Measurements from ENCODE around the gene BCAS3.

The BCAS3 gene

GRCh38 chr17:61199431-61200338 lies 522.0 kb downstream of the BCAS3 start:
- no peak for DNase-seq (ENCODE audit: low read depth, low spot score)

- no peak for DNase-seq (ENCODE audit: low read depth, low spot score)
These were observed 522.7 kb downstream of the BCAS3 start for GRCh38 chr17:61200339-61200715.

GRCh38 chr17:61201211-61201610 lies 523.6 kb downstream of the BCAS3 start:
- no peak for DNase-seq (ENCODE audit: low read depth, low spot score)

GRCh38 chr17:61202564-61202963 lies 524.9 kb downstream of the BCAS3 start:
- no peak for DNase-seq (ENCODE audit: low read depth, low spot score)

GRCh38 chr17:61203671-61204131 lies 526.0 kb downstream of the BCAS3 start:
- no peak for DNase-seq (ENCODE audit: low read depth, low spot score)

- no peak for DNase-seq (ENCODE audit: low read depth, low spot score)
These were observed 526.8 kb downstream of the BCAS3 start for GRCh38 chr17:61204456-61204855.

GRCh38 chr17:61205401-61205800 lies 527.8 kb downstream of the BCAS3 start:
- DNase-seq (ENCODE audit: low read depth, low spot score), result no peak

GRCh38 chr17:61205931-61206330 lies 528.3 kb downstream of the BCAS3 start:
- no peak for DNase-seq (ENCODE audit: low read depth, low spot score)

- DNase-seq (ENCODE audit: low read depth, low spot score), result no peak
These were observed 529.3 kb downstream of the BCAS3 start for GRCh38 chr17:61206922-61207321.

- no peak for DNase-seq (ENCODE audit: low read depth, low spot score)
These were observed 530.9 kb downstream of the BCAS3 start for GRCh38 chr17:61208301-61209105.

GRCh38 chr17:61209106-61209439 lies 531.4 kb downstream of the BCAS3 start:
- no peak for DNase-seq (ENCODE audit: low read depth, low spot score)

GRCh38 chr17:61209525-61209924 lies 531.9 kb downstream of the BCAS3 start:
- no peak for DNase-seq (ENCODE audit: low read depth, low spot score)

GRCh38 chr17:61211236-61211635 lies 533.6 kb downstream of the BCAS3 start:
- no peak for DNase-seq (ENCODE audit: low read depth, low spot score)

GRCh38 chr17:61212655-61213054 lies 535.0 kb downstream of the BCAS3 start:
- DNase-seq (ENCODE audit: low read depth, low spot score), result no peak

GRCh38 chr17:61214753-61215152 lies 537.1 kb downstream of the BCAS3 start:
- no peak for DNase-seq (ENCODE audit: low read depth, low spot score)

GRCh38 chr17:61216066-61216465 lies 538.4 kb downstream of the BCAS3 start:
- no peak for DNase-seq (ENCODE audit: low read depth, low spot score)

- DNase-seq (ENCODE audit: low read depth, low spot score), result no peak
These were observed 540.3 kb downstream of the BCAS3 start for GRCh38 chr17:61217878-61218437.

- DNase-seq (ENCODE audit: low read depth, low spot score), result no peak
These were observed 540.8 kb downstream of the BCAS3 start for GRCh38 chr17:61218438-61218837.

- DNase-seq (ENCODE audit: low read depth, low spot score), result no peak
These were observed 541.8 kb downstream of the BCAS3 start for GRCh38 chr17:61219460-61219859.

GRCh38 chr17:61221181-61221580 lies 543.5 kb downstream of the BCAS3 start:
- no peak for DNase-seq (ENCODE audit: low read depth, low spot score)

GRCh38 chr17:61221597-61222471 lies 544.2 kb downstream of the BCAS3 start:
- DNase-seq (ENCODE audit: low read depth, low spot score), result no peak

All from activated naive CD8-positive, alpha-beta T cell treated with anti-CD3 and anti-CD28 coated beads, Interleukin-2, amount 50 U/mL, for 16 hours (primary cell).